Astrocyte of the cerebellum (primary cell): Measurements from ENCODE around the gene STXBP1.
"Not testable (repeated sequence)": the region's sequence is repeated elsewhere in the genome, so short reads cannot be mapped to it uniquely, and the experiment has no call there.

Source experiments
- DNase-seq: peaks from one replicate; pipeline ENCODE4 v3.0.0-alpha.2; 2011; ENCODE audit warnings: low read depth
- H3K4me3 ChIP-seq: 2 replicates; pipeline ENCODE4 v1.5.1; 2011; ENCODE audit warnings: mild to moderate bottlenecking, low read depth, low read length, moderate library complexity
- in situ Hi-C: cut with HindIII; loops from 2 replicates; pipeline ENCODE4 v1.10.0; 2017; ENCODE audit warnings: low sequenced_read_pairs
- TF ChIP-seq, protein P1 (sequence below): IDR thresholded peaks from 2 replicates; pipeline ENCODE4 v1.5.1; 2012; ENCODE audit warnings: low read length, low read depth, moderate library complexity, mild to moderate bottlenecking; ENCODE audit errors: missing control alignments

STXBP1 gene

DNA sequence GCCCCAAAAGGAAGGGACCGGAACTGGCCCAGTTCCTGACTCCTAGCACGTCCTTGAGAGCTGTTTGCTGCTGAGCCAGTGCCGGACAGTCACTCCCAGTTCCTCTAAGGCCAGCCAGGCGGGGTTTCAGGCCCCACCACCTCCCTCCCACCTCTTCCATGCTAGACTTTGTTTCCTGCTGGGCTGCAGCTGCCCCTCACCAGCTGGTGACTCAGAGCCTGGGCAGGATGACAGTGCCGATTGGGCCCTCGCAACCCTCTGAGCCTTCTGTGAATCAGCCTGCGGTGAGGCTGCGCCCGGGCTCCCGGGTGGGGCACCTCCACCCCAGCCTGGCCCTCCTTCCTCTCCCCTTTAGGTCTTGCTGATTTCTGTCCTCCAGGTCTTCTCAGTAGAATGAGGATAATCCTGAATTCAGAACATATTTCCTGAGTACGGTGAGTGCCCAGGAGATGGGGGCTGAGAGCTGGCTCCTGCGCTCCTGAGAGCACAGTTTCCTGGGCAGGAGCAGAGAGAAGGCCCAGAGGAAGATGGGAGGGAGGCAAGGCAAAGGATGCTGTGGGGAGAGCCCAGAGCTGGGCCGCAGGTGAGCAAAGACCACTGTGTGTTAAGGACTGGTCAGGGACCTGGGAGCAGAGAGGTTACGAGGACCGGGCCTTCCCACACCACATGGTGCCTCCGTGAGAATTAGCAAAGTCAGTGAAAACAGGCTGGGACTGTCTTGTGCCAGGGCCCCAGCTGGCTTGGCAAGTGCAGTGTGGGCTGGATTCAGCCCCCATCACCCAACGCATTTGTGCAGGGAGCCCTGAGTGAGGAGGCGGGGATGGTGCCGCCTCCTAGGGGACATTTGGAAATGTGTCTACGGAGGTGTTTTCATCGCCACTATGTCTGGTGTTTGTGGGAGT is 32.9 kb upstream of the STXBP1 start:
- TF ChIP-seq, protein P1, sequence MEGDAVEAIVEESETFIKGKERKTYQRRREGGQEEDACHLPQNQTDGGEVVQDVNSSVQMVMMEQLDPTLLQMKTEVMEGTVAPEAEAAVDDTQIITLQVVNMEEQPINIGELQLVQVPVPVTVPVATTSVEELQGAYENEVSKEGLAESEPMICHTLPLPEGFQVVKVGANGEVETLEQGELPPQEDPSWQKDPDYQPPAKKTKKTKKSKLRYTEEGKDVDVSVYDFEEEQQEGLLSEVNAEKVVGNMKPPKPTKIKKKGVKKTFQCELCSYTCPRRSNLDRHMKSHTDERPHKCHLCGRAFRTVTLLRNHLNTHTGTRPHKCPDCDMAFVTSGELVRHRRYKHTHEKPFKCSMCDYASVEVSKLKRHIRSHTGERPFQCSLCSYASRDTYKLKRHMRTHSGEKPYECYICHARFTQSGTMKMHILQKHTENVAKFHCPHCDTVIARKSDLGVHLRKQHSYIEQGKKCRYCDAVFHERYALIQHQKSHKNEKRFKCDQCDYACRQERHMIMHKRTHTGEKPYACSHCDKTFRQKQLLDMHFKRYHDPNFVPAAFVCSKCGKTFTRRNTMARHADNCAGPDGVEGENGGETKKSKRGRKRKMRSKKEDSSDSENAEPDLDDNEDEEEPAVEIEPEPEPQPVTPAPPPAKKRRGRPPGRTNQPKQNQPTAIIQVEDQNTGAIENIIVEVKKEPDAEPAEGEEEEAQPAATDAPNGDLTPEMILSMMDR = peak; percentile 50
- peak overlapping the region; percentile 20 for H3K4me3 ChIP-seq
- peak; percentile 81 for DNase-seq
- in situ Hi-C loops = no loop called here

DNA sequence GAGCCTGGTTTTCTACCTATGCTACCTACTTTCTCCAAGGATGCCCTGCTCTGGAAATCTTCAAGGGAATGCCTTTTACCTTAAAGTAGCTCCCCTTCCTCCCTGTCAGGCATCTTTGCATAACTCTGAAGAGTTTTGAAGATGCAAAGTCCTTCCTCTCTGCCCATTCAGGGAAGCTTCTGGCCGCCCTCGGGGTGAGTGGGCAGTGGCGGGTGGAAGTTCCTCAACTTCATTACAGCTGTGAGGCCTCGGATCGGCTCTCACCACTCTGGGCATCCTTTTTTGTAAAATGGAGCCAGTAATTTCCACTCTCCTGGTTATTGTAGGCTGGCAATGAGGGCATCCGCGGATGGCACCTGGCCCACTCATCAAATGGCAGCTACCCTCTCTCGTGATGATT is 31.7 kb upstream of the STXBP1 start:
- no peak for DNase-seq
- TF ChIP-seq, protein P1 = no peak
- no peak overlapping the region for H3K4me3 ChIP-seq
- in situ Hi-C loops = no loop called here

DNA sequence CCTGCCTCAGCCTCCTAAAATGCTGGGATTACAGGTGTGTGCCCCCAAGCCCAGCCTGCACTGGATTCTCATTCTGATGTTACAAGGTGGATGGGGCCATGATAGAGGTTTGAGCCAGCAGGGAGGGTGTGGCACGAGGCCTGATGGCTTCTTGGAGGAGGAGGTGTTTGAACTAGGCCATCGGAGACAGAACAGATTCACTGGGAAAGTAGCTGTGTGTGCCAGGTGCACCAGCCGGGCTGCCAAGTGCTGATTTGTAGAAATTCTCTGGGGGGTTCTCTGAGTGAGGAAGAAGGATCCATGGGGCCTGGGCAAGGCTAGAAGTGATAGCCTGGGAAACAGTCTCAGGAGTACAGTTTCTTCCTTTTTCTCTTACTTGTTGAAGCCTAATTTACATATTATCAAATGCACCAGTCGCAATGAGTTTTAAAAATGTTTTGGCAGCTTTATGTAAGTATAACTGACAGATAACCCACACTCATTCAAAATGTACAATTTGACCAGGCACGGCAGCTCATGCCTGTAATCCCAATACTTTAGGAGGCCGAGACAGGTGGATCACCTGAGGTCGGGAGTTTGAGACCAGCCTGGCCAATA is 31.1 kb upstream of the STXBP1 start:
- TF ChIP-seq, protein P1 = no peak
- in situ Hi-C loops = no loop called here
- no peak for DNase-seq
- H3K4me3 ChIP-seq = no peak overlapping the region

DNA sequence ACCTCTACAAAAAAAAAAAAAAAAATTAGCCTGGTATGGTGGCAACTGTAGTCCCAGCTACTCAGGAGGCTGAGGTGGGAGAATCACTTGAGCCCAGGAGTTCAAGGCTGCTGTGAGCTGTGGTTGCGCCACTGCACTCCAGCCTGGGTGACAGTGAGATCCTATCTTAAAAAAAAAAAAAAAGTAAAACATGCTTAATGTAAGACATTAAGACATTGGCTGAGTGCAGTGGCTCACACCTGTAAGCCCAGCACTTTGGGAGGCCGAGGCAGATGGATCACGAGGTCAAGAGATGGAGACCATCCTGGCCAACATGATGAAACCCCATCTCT is 27.6 kb upstream of the STXBP1 start:
- H3K4me3 ChIP-seq, in situ Hi-C loops, DNase-seq: not testable (repeated sequence)

DNA sequence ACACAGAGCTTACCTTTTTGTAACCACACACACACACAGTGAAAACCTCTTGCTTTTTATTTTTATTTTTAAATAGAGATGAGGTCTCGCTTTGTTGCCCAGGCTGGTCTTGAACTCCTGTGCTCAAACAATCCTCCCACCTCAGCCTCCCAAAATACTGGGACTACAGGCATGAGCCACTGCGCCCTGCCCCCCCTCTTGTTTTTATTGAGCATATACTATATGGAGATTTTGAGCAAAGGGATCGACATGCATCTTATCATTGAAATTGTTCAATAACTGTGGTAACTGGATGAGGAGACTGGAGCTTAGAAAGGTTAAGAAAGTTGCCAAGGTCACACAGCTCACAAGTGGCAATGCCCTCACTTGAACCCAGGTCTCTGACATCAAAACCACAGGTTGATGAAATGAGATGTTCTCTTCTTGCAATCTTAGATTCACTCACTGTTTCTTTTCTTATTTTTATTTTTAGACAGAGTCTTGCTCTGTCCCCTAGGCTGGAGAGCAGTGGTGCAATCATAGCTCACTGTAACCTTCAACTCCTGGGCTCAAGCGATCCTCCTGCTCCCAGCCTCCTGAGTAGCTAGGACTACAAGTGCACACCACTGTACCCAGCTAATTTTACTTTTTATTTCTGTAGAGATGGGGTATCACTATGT is 26.8 kb upstream of the STXBP1 start:
- in situ Hi-C loops = no loop called here
- DNase-seq = no peak

DNA sequence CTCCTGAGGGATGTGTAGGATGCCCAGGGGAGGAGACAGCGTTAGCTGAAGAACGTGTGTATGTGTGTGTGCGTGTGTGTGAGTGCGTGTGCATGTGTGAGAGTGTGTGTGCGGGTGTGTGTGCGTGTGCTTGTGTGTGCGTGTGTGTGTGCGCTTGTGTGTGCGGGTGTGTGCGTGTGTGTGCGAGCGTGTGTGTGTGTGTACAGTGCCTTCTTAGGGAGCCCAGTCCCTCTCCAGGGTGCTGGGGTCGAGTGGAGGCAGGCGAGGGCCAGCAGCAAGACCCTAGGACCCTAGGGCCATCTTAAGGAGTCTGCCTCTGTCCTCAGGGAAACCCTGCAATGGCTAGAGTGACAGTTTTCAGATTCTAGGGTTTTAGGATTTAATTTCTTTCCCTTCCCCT is 26.0 kb upstream of the STXBP1 start:
- TF ChIP-seq, protein P1 = no peak
- in situ Hi-C loops = no loop called here
- DNase-seq = no peak
- H3K4me3 ChIP-seq = no peak overlapping the region

More for the DNA sequence above, 26.8 kb upstream of the STXBP1 start:
- no peak overlapping the region for H3K4me3 ChIP-seq
- TF ChIP-seq, protein P1 = no peak

DNA sequence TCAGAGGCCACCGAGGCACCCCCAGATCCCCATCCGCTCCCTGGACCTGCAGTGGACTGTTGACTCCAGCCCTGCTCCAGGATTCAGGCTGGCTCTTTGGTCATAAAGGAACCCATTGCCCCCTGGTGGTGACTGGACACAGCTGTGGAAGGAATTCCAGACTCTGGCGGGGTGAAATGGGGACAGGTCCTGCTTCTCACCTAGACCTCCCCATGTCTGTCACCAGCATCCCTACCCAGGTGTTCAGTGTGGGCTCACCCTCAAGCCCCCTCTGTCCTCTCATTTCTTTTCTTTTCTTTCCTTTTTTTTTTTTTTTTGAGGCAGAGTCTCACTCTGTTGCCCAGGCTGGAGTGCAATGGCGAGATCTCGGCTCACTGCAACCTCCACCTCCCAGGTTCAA is 25.5 kb upstream of the STXBP1 start:
- TF ChIP-seq, protein P1 = peak; percentile 90
- DNase-seq = no peak
- no peak overlapping the region for H3K4me3 ChIP-seq
- in situ Hi-C loops = no loop called here
